GM19239 (cell line): ENCODE data around the gene SCAMP2.
A peak's percentile ranks its signal among the peaks of the same experiment; 100 is the strongest.

Source experiments
- DNase-seq: peaks from one replicate; pipeline ENCODE4 v3.0.0; 2011; ENCODE audit warnings: low spot score; ENCODE audit not compliant: insufficient read length
- FAIRE-seq: peaks from 2 replicates; lab custom pipeline; 2011; peaks lifted over from hg19 to GRCh38; lab: Jason Lieb, UNC

Gene SCAMP2

GRCh38 chr15:74824976-74825375, 48.2 kb downstream of the SCAMP2 start:
- FAIRE-seq, result no peak
- DNase-seq, result no peak

GRCh38 chr15:74823324-74823723, 49.8 kb downstream of the SCAMP2 start:
- DNase-seq, result no peak
- FAIRE-seq, result no peak

GRCh38 chr15:74822233-74822632, 50.9 kb downstream of the SCAMP2 start:
- no peak for DNase-seq
- no peak for FAIRE-seq

DNA sequence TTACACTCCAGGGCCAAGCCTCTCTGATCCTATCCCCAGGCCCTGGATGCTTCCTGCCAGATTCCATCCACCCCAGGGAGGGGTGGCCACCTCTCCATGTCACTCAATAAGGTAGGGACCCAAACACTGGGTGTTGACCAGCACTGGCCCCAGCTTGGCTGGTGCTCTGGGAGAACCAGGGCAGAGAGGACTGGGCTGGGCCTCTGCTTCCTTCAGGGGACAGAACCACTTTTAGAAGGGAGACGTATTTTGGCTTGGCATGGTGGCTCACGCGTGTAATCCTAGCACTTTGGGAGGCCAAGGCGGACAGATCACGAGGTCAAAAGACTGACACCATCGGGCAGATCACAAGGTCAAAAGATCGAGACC, 51.4 kb downstream of the SCAMP2 start:
- no peak for DNase-seq
- no peak for FAIRE-seq

GRCh38 chr15:74821091-74821789, 51.9 kb downstream of the SCAMP2 start:
- DNase-seq (peak; percentile 82), FAIRE-seq (peak; percentile 88)

GRCh38 chr15:74820056-74820455, 53.1 kb downstream of the SCAMP2 start:
- FAIRE-seq (no peak), DNase-seq (no peak)

DNA sequence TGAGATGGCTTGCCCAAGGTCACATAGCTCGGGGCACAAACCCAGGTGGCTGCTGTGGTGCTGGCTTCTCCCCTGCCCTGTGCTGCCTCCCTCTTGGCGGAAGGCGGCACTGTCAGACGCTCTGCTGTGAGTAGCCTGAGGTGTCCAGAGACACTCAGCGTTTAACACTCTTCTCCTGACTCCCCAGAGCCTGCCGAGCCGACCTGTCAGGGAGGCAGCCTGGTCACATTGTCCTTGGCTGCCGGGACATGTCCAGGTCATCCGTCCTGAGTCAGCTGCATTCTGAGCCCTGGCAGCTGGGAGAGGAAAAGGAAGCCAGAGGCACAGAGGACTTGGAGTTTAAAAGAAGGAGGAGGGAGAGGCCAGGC, 55.8 kb downstream of the SCAMP2 start:
- DNase-seq, result no peak
- FAIRE-seq, result no peak

DNA sequence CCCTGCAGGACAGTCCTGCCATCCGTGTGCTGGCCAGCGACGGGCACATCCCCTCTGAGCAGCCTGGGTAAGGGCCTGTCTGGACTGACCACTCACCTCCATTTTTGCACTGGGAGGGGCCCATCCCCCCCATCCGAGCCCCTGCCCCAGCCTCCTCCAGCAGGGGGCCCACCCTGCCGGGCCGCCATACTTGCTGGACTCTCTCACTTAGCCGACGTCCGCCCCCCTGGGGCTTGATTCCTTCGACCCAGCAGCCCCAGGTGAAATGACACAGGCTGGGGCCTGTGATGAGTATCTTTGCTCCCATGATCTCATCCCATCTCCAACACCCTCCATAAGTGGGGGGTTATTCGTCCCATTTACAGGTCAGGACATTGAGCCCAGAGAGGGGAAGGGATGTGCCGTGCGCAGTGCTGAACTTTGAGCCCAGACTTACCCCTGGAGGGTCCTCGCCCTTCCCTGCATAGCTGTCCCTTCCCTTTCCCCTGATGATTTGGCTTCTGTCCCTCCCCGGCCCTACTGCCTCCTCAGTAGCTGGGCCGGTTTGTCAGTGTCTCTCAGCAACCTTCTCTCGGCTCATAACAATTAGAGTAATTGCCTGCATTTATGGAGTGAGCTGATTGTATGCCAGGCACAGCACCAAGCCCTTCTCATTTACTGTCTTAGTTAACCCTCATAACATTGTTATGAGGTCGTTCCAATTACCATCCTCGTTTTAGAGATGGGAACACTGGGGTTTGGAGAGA, 56.4 kb downstream of the SCAMP2 start:
- FAIRE-seq, result peak; percentile 44
- no peak for DNase-seq

DNA sequence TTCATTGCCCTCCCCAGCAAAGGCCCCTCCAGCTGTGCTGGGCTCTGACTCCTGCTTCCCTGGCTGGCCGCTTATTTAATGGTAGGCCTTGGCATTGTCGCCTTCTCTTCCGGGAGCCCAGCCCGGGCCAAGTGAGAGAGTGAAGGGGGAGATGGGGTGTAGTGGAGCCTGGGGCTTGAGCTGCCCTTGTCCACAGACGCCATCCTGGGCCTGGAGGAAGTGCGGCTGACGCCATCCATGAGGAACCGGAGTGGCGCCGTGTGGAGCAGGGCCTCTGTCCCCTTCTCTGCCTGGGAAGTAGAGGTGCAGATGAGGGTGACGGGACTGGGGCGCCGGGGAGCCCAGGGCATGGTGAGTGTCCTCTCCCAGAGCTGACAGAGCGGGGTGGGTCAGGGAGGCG, 57.2 kb downstream of the SCAMP2 start:
- DNase-seq (no peak), FAIRE-seq (no peak)

DNA sequence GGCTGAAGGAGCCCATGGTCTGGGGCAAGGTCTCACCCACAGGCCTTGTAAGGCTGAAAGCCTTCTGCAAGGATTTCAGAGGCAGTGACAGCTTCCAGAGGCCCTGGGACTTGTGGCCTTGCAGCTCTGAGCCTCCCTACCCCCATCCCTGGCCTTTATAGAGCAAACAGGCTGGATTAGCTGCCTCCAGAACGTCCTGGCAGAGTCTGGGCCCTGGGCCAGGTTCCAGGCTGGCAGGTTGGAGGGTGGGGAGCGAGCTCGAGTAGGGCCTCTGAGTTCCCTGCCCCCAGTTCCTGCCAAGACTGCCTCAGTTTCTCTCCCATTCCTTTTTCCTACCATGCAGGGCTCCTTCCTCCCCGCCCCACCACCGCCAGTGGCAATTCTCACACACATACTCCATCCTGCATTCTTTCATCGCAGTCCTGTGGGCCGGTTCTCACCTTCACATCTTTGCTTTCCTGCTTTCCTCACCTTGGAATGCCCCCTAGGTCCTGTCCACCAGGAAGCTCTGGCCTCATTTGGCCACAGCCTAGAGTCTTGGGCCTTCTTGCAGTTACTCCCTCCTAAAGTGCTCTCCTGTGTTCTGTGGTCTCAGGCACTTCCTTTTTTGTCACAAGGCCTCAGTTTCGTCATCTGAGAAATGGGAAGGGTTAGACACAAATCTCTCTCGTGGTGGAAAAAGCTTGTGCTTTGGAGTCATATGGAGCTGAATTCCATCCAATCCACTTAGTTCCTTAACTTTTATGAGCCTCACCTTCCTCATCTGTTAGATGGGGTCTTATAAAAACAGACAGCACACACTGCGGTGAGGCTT, 57.8 kb downstream of the SCAMP2 start:
- DNase-seq, result no peak
- FAIRE-seq, result no peak

DNA sequence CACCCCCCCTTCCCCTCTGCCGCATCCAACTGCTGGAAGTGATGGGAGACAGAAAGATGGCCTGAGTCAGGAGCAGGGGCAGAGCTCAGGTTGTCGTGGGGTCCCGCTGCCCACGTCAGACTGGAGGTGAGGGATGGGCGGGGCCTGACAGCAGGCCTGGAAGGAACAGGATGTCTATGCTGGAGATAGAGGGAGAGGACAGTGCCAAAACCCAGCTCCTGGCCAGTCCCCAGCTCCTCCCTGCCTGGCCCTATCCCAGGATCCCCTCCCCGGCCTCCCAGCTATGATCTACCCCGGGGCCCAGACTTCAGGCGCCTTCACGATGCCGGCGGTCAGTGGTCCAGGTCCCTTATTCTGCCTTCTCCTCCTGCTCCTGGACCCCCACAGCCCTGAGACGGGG, 60.6 kb downstream of the SCAMP2 start, which contains the start of gene LMAN1L:
LMAN1L (plus strand) TSS at position 303 of the 400 bp plus-strand sequence; CDS start at position 323, 20 bp downstream.
- DNase-seq (no peak), FAIRE-seq (no peak)

GRCh38 chr15:74809956-74810355, 63.2 kb downstream of the SCAMP2 start:
- DNase-seq (no peak), FAIRE-seq (no peak)

- FAIRE-seq (no peak), DNase-seq (no peak)
Observed at GRCh38 chr15:74809242-74809641, 63.9 kb downstream of the SCAMP2 start.

- FAIRE-seq, result no peak
Observed at GRCh38 chr15:74808840-74809229, 64.3 kb downstream of the SCAMP2 start.

GRCh38 chr15:74808078-74808839, 64.9 kb downstream of the SCAMP2 start:
- no peak for FAIRE-seq
- DNase-seq, result no peak

More at GRCh38 chr15:74808840-74809229, 64.3 kb downstream of the SCAMP2 start:
- DNase-seq, result no peak

DNA sequence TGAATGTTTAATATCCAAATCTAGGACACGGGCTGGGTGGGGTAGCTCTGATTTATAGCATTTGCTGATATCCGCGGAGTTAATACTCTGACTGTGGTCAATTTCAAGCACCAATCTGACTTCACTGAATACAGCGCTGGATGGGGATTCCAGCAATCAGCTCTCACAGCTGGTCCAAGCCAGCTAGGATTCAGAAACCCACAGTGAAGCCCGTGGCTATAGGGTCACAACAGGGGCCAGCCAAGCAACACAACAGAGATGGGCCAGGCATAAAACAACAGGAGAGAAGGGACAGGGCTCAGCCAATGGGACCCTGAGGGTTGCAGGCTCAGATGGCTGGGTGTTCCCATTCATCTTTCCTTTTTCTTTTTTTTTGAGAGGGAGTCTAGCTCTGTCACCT, 65.9 kb downstream of the SCAMP2 start:
- no peak for FAIRE-seq
- no peak for DNase-seq

- FAIRE-seq, result no peak
- no peak for DNase-seq
Observed at GRCh38 chr15:74804935-74805334, 68.2 kb downstream of the SCAMP2 start.

DNA sequence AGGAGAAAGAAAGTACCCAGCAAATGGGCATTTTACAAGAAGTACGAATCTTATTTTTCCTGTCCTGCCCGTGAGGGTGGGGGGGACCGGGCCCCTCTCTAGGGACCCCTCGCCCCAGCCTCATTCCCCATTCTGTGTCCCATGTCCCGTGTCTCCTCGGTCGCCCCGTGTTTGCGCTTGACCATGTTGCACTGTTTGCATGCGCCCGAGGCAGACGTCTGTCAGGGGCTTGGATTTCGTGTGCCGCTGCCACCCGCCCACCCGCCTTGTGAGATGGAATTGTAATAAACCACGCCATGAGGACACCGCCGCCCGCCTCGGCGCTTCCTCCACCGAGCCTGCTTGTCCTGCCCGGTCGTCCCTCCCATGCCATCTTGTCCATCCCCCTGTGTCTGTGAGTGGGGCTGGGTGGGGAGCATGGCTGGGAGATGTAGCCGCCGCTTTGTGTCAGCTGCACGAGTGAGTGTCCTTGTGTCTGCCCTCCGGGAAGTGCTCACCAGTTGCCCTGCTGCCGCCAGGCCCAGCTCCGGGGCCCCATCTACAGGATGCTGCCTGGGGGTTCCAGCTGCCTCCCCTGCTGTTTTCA, 70.2 kb downstream of the SCAMP2 start:
- DNase-seq, result no peak
- FAIRE-seq, result no peak

GRCh38 chr15:74802290-74802689, 70.9 kb downstream of the SCAMP2 start:
- no peak for FAIRE-seq

More at GRCh38 chr15:74802290-74802689, 70.9 kb downstream of the SCAMP2 start:
- DNase-seq, result no peak
